Activated CD8-positive, alpha-beta T cell treated with anti-CD3 and anti-CD28 coated beads for 36 hours (primary cell): ENCODE data around the gene TUBA4A. TPM values are rescaled to one million over a fixed set of nuclear protein-coding genes. Genes with fewer than 3 reads are reported as not detected.
A peak's percentile ranks its signal among the peaks of the same experiment; 100 is the strongest.

Experiments used
- ATAC-seq: fragments of 200-7000 bp; cut with Tn5 transposase; one replicate; pipeline ENCODE4 v1.10.0; 2021; ENCODE audit warnings: mild to moderate bottlenecking, moderate library complexity
- CTCF ChIA-PET: fragments of 350-600 bp; sonication (Branson Sonifier 250); formaldehyde crosslinking; loops from one replicate; lab custom pipeline; 2021; ENCODE audit warnings: antibody characterized with exemption; lab: Charles Lee
- POLR2A ChIA-PET: fragments of 350-600 bp; sonication (Branson Sonifier 250); formaldehyde crosslinking; loops from one replicate; lab custom pipeline; 2021; ENCODE audit warnings: antibody characterized with exemption; lab: Charles Lee
- DNase-seq: peaks from one replicate; pipeline ENCODE4 v3.0.0-alpha.2; 2020
- H3K27ac Mint-ChIP-seq: one replicate; pipeline ENCODE4 v1.8.0; 2021; ENCODE audit warnings: mild to moderate bottlenecking, mixed read lengths
- H3K27me3 Mint-ChIP-seq: one replicate; pipeline ENCODE4 v1.8.0; 2021; ENCODE audit warnings: mixed read lengths
- H3K36me3 Mint-ChIP-seq: one replicate; pipeline ENCODE4 v1.8.0; 2021; ENCODE audit warnings: low read depth, mixed read lengths
- H3K4me1 Mint-ChIP-seq: one replicate; pipeline ENCODE4 v1.8.0; 2021; ENCODE audit warnings: low read depth, mixed read lengths
- H3K4me3 Mint-ChIP-seq: one replicate; pipeline ENCODE4 v1.8.0; 2021; ENCODE audit warnings: mild to moderate bottlenecking, moderate library complexity, mixed read lengths
- H3K9me3 Mint-ChIP-seq: one replicate; pipeline ENCODE4 v1.8.0; 2021; ENCODE audit warnings: mixed read lengths
- CTCF ChIP-seq: fragments of 200-600 bp; IDR thresholded peaks from one replicate; pipeline ENCODE4 v1.8.0; 2022; ENCODE audit warnings: antibody characterized with exemption, mild to moderate bottlenecking
- intact Hi-C: fragments of 100-400 bp; cut with micrococcal nuclease; formaldehyde crosslinking; loops from one replicate; pipeline ENCODE4 v1.10.0; 2022
- total RNA-seq, 2 experiments: library from RNA; stranded (reverse); gene quantifications; one replicate each; pipeline ENCODE4 v1.2.3, GENCODE V29; 2021

TUBA4A gene
- total RNA-seq, 2 experiments from 2014 or later: 226 TPM

DNA sequence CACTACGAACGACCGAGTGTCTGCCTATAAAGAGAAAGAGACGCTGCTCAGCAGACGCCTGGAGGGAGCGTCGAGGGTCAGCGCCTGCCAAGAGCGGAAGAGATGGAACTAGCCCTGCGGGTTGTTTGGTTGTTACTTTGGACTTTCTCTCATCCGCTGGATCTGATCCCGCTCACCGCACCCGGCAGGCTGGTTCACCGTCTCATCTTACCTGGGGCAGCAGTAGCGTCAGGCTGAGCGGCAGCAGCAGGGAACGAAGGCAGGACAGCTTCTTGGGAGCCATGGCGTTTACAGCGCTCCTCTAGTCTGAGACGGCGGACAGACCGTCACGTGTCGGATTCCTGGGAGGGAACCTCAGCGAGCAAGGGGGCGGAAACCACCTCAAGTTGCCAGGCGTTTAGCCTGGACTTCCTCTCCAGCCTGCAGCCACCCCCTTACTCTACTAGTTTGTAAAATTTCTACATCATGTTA is 10.4 kb downstream of the TUBA4A start:
- ChIA-PET POLR2A (interaction anchor here (1.3 to 19.2 kb wide), 3 partner anchors 11 to 24 kb away, joined by 6 to 239 read pairs (median 35); partner anchors contain the start of genes ABCB6, ANKZF1, ATG9A and TUBA4A), CTCF (interaction anchor here (3.0 kb wide), 1 partner anchor 12 kb away, joined by 10 read pairs; no protein-coding TSS in a partner anchor)
- H3K4me1 Mint-ChIP-seq: peaks cover 42% of the 10 kb centered on the region
- H3K27me3 Mint-ChIP-seq: no peaks in the 10 kb centered on the region
- peak overlapping the region; percentile 66 for H3K4me3 Mint-ChIP-seq
- ATAC-seq (no peak), DNase-seq (no peak)
- intact Hi-C loops: no loop called here
- H3K36me3 Mint-ChIP-seq: peaks cover 21% of the 10 kb centered on the region
- peak overlapping the region; percentile 32 for H3K27ac Mint-ChIP-seq
- no peaks in the 10 kb centered on the region for H3K9me3 Mint-ChIP-seq
- TF ChIP-seq CTCF: no peak

DNA sequence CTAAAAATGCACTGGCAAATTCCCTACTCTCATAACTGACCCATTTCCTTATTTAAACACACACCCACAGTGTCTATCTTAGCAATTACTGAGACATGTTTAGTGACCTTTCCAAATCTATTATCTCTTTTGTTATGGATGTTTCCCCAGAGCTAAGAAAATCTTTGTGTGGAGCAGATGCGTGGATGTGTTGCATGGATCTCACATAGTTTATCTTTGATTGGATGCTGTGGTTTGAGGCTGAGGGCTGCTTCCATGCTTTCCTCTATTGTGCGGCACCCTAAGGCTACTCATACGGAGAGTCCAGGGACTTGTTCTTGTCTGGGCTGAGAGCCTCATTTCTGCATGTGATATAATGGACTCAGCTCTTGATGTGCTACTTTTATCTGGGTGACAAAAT is 19.4 kb downstream of the TUBA4A start:
- no peak for TF ChIP-seq CTCF
- intact Hi-C loops: no loop called here
- Mint-ChIP-seq H3K4me1 (peaks cover 19% of the 10 kb centered on the region), H3K36me3 (peaks cover 76% of the 10 kb centered on the region), H3K27ac (no peak overlapping the region), H3K9me3 (no peaks in the 10 kb centered on the region), H3K4me3 (no peak overlapping the region), H3K27me3 (no peaks in the 10 kb centered on the region)
- ATAC-seq (no peak), DNase-seq (no peak)
- CTCF ChIA-PET: interaction anchor here (0.6 to 1.1 kb wide), 2 partner anchors 45 to 161 kb away, joined by 3 read pairs; partner anchors contain the start of gene DNAJB2
- POLR2A ChIA-PET: interaction anchor here (1.3 to 9.9 kb wide), 2 partner anchors 12 to 15 kb away, joined by 6 to 239 read pairs; partner anchors contain the start of genes ABCB6, GLB1L, STK16 and TUBA4A

GRCh38 chr2:219230059-219230540 is 23.6 kb downstream of the TUBA4A start:
- Mint-ChIP-seq H3K27ac (peak overlapping the region; percentile 97), H3K4me3 (peak overlapping the region; percentile 95), H3K4me1 (peaks cover 39% of the 10 kb centered on the region), H3K9me3 (no peaks in the 10 kb centered on the region), H3K36me3 (peaks cover 73% of the 10 kb centered on the region), H3K27me3 (no peaks in the 10 kb centered on the region)
- no peak for TF ChIP-seq CTCF
- intact Hi-C loops: no loop called here
- ATAC-seq: peak; percentile 14
- CTCF ChIA-PET: interaction anchor here (0.8 to 3.0 kb wide), 16 partner anchors 9 to 250 kb away, joined by 3 to 15 read pairs (median 5); partner anchors contain the start of genes ABCB6, CNPPD1, DNAJB2 and GLB1L
- POLR2A ChIA-PET: interaction anchor here (1.0 to 9.9 kb wide), 14 partner anchors 11 to 571 kb away, joined by 3 to 239 read pairs (median 6); partner anchors contain the start of genes ABCB6, BCS1L, CNPPD1 and DNAJB2
- peak; percentile 71 for DNase-seq

DNA sequence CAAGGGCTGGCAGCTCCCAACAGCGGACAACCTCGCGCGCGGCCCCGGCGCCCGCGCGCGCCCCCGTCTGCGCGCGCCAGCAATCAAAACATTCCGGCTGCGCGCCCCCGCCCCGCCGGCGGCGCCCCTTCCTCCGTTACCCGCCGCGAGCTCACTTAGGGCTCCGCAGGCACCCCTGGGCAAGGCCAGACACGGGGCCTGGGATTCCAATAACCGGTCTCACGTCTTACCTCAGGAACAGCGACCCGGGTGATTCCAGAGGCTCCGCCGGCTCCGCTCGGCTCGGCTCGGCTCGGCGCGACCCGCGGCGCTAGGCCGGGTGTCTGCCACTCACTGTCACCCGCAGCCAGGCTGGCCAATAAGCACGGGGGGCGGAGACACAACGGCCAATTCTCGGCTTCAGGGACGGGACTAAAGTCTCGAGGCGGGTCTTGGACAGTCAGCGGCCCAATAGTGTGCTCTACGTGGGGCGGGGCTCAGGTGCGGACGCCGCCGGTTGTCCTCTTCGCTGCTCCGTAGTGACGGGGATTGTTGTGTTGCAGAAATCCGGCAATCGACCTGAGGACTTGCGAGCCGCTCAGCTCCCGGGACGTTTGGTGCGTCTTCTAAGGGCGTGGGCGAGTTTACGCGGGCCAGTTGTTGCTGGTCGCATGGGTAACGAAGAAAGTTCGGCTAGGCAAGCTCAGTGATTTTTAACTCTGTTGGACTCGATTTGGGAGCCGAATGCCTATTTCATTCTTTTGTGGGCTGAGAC is 24.2 kb downstream of the TUBA4A start, which contains the start of the genes ANKZF1 and ATG9A:
ANKZF1 (plus strand) TSS at position 502 of the 754 bp plus-strand sequence. CDS start 452 bp downstream, outside the sequence.
ATG9A (minus strand) TSS at position 332 of the 754 bp plus-strand sequence. CDS start 1,612 bp downstream, outside the sequence.
- ATAC-seq: peak; percentile 98
- POLR2A ChIA-PET: interaction anchor here (0.6 to 9.9 kb wide), 17 partner anchors 11 to 570 kb away, joined by 3 to 239 read pairs (median 4); partner anchors contain the start of genes ABCB6, BCS1L, CNPPD1 and DNAJB2
- H3K4me3 Mint-ChIP-seq: peak within 1 kb of the TSS; percentile 95
- peaks cover 39% of the 10 kb centered on the region for H3K4me1 Mint-ChIP-seq
- peak within 1 kb of the TSS; percentile 97 for H3K27ac Mint-ChIP-seq
- intact Hi-C loops: loop anchor here (5.0 kb wide), 1 partner anchor 68 kb away; no protein-coding TSS in a partner anchor
- H3K9me3 Mint-ChIP-seq: no peaks in the 10 kb centered on the region
- peak; percentile 100 for DNase-seq
- H3K36me3 Mint-ChIP-seq: peaks cover 74% of the 10 kb centered on the region
- no peaks in the 10 kb centered on the region for H3K27me3 Mint-ChIP-seq
- CTCF ChIA-PET: interaction anchor here (0.8 to 3.0 kb wide), 16 partner anchors 10 to 249 kb away, joined by 3 to 15 read pairs (median 5); partner anchors contain the start of genes ABCB6, CNPPD1, DNAJB2 and GLB1L
- TF ChIP-seq CTCF: no peak
